IPS-15b (cell line): ENCODE measurements around the gene FAM184A.

Source experiments
- H3K27me3 ChIP-seq: one replicate; pipeline ENCODE4 v1.6.1; 2013; ENCODE audit warnings: low read length; ENCODE audit not compliant: control insufficient read depth, insufficient read depth
- H3K36me3 ChIP-seq: one replicate; pipeline ENCODE4 v1.6.1; 2013; ENCODE audit warnings: low read length; ENCODE audit not compliant: control insufficient read depth, insufficient read depth
- H3K4me1 ChIP-seq: one replicate; pipeline ENCODE4 v1.6.1; 2013; ENCODE audit warnings: mild to moderate bottlenecking, low read length; ENCODE audit not compliant: control insufficient read depth, insufficient read depth
- H3K4me3 ChIP-seq: one replicate; pipeline ENCODE4 v1.5.1; 2013; ENCODE audit warnings: low read depth, low read length
- H3K9ac ChIP-seq: one replicate; pipeline ENCODE4 v1.6.1; 2013; ENCODE audit warnings: low read depth, mild to moderate bottlenecking, low read length
- H3K9me3 ChIP-seq: one replicate; pipeline ENCODE4 v1.6.1; 2013; ENCODE audit warnings: mild to moderate bottlenecking, low read length; ENCODE audit not compliant: control insufficient read depth, insufficient read depth

Gene FAM184A

DNA sequence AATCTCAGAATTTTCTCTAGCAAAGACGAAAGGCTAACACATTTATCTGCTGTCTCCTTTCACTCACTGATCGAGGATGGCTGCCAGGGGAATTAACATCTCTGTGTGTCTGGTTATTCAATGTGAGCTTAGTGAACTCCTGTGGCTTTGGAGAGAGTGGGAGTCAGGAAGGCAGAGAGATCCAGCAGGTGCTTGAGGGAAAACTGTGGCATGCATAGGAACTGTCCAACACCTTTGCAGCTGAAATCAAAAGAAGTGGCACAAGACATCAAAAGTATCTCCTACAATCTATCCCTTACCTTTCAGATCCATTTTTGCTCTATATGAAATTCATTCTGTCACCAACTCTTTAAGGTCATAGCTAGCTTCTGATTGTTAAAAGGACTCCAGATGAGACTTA lies 11.8 kb upstream of the FAM184A start:
- Histone ChIP-seq H3K4me1 (no peaks in the 10 kb centered on the region), H3K27me3 (no peaks in the 10 kb centered on the region), H3K9ac (no peak overlapping the region), H3K9me3 (no peaks in the 10 kb centered on the region), H3K4me3 (no peak overlapping the region), H3K36me3 (no peaks in the 10 kb centered on the region)

DNA sequence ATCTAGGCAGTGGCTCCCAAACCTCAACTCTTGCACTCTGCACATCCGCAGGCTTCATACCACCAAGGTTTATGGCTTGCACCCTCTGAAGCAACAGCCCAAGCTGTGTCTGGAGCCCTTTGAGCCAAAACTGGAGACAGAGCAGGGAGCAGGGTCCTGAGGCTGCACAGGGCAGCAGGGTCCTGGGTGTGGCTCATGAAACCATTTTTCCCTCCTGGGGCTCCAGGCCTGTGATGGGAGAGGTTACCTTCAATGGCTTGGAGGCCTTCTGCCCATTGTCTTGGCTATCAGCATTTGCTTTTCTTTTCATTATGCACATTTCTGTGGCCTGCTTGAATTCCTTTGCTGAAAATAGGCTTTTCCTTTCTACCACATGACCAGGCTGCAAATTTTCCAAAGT lies 6.3 kb upstream of the FAM184A start:
- peaks cover 8% of the 10 kb centered on the region for H3K27me3 ChIP-seq
- H3K9ac ChIP-seq = no peak overlapping the region
- no peak overlapping the region for H3K4me3 ChIP-seq
- no peaks in the 10 kb centered on the region for H3K36me3 ChIP-seq
- H3K4me1 ChIP-seq = no peaks in the 10 kb centered on the region
- peaks cover 22% of the 10 kb centered on the region for H3K9me3 ChIP-seq

DNA sequence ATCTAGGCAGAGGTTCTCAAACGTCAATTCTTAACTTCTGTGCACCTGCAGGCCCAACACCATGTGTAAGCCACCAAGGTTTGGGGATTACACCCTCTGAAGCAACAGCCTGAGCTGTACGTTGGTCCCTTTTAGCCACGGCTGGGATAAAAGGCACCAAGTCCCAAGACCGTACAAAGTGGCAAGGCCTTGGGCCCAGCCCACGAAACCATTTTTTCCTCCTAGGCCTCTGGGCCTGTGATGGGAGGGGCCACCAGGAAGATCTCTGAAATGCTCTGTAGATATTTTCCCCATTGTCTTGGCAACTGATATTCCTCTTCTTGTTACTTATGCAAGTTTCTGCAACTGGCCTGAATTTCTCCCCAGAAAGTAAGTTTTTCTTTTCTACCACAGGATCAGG lies 4.5 kb upstream of the FAM184A start:
- peaks cover 17% of the 10 kb centered on the region for H3K27me3 ChIP-seq
- peaks cover 22% of the 10 kb centered on the region for H3K9me3 ChIP-seq
- peaks cover 3% of the 10 kb centered on the region for H3K4me1 ChIP-seq
- H3K4me3 ChIP-seq = no peak overlapping the region
- H3K9ac ChIP-seq = no peak overlapping the region
- H3K36me3 ChIP-seq = no peaks in the 10 kb centered on the region

DNA sequence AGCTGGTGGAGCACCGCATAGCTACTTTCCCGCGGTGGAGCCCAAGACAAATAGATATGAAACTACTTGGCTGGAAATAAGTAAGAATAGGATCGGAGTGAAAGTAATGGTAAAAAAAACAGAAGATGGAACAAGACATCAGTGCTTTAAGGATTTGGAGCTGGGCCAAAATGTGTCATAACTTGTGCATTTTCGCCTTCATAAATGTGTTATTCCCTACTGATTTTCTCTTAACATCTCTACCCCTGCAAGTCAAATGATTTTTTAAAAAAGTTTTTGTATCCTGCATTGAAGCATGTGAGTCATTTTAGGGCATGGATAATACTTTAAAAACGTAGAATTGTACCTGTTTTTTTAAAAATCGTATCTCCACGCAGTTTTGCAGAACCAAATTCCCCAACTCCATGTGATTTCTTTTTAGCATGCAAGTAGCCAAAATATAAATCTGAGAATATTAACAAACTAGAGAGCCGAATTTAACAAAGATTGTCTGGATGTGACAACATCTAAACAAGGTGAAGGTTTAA lies 882 bp upstream of the FAM184A start:
- peak overlapping the region; percentile 63 for H3K4me3 ChIP-seq
- H3K27me3 ChIP-seq = peaks cover 30% of the 10 kb centered on the region
- no peak overlapping the region for H3K9ac ChIP-seq

DNA sequence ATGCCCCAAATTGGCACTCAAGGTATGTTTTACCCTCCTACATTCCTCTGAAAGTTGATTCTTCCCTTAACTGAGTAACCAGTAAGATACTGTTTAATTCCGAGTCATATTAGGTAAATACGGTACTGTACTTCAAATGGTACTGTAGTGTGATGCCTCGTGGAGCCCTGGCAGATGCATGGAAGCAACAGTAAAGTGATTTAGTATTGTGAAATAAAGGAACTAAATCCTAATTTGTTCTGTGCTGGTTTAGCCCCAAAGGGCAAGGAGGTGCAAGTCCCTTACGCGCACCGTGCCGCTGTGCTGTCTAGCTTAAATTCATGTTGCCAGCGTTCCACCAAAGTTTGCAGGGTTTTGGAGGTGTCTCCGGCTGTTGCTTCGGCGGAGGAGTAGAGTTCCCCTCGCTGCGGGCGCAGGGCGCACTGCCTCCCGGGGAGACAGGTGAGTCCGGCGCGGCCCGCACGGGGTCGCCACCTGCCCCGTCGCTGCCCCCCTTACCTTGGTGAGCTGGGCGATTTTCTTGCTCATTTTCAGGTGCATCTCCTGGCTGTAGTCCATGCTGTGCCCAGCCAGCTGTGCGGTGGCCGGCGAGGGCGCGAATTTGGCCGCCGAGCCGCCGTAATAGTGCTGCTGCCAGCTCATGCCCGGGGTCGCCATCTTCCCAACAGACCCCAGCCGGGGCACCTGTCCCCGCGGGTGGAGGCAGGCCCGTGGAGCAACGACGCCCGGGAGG lies 655 bp downstream of the FAM184A start:
- H3K9ac ChIP-seq = no peak overlapping the region
- peak overlapping the region; percentile 63 for H3K4me3 ChIP-seq
- peaks cover 10% of the 10 kb centered on the region for H3K9me3 ChIP-seq
- peaks cover 30% of the 10 kb centered on the region for H3K27me3 ChIP-seq
- peaks cover 7% of the 10 kb centered on the region for H3K4me1 ChIP-seq
- no peaks in the 10 kb centered on the region for H3K36me3 ChIP-seq

More for the DNA sequence above, 882 bp upstream of the FAM184A start:
- H3K9me3 ChIP-seq = peaks cover 19% of the 10 kb centered on the region
- H3K36me3 ChIP-seq = no peaks in the 10 kb centered on the region
- peaks cover 7% of the 10 kb centered on the region for H3K4me1 ChIP-seq

DNA sequence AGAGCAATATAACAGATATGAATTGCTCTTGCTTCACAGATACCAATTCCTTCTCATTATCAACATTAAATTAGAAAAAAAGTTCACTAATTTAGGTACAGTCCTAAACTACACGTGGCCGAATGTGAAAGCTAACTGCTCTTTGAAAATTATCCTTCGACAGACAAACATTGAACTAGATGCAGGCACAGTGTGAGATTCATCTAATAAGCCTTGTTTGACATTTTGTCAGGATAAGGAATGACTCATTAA lies 1.1 kb downstream of the FAM184A start:
- Histone ChIP-seq H3K4me1 (peaks cover 7% of the 10 kb centered on the region), H3K9ac (no peak overlapping the region), H3K4me3 (peak overlapping the region; percentile 63), H3K36me3 (no peaks in the 10 kb centered on the region), H3K9me3 (peaks cover 6% of the 10 kb centered on the region), H3K27me3 (peaks cover 30% of the 10 kb centered on the region)

DNA sequence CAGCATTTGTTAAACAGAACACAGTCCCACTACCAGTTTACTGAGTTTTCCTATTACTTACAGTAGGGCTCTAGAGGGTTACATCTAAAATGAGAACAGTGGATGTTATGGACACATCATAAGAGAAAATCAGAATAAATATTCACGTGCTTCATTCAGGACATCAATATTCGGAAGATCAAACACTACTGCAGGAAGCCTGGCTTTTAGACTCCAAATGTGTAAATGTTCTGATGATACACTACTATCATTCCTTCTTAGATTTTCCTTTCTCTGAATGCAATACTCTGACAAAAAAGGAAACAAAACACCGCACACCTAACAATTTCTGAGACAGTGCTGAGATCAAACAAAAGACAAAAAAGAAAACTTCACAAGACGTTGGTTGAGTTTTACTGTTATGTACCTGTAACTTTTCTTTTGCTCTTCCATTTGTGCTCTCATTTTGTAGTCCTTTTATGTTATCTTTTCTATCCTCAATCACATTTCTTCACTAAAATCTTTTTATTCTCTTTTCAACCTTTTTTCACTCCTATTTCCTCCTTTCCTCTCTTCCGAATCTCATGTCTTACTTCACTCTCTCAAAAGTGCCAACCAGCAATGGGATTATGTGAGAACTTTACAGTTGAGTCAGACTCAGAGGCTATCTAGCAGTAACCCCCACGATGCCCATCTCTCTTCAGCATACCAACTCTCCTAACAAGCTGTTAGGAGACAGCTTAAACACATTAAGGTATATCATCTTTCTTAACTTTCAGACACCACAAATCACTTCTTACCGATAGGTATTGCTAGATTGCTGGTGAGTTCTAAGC lies 1.7 kb downstream of the FAM184A start:
- no peak overlapping the region for H3K4me3 ChIP-seq
- H3K27me3 ChIP-seq = peaks cover 30% of the 10 kb centered on the region
- no peak overlapping the region for H3K9ac ChIP-seq
- peaks cover 1% of the 10 kb centered on the region for H3K9me3 ChIP-seq
- no peaks in the 10 kb centered on the region for H3K36me3 ChIP-seq
- peaks cover 7% of the 10 kb centered on the region for H3K4me1 ChIP-seq

DNA sequence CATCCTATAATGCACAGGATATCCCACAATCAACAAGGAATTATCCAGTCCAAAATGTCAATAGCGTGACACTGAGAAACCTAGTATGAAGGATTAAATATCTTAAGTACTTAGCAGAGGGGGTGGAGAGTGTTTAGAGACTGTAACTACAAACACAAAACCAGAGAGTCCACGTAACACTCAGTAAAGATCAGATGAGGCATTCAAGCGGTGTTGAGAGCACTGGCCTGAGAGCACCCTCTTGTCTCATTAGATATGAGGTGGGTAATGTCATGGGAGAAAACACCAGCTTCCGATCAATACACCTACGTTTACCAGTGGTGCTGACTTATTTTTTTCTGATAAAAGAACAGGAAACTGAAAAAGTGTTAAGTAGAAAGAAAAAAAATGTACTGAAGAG lies 2.3 kb downstream of the FAM184A start:
- Histone ChIP-seq H3K4me3 (no peak overlapping the region), H3K9me3 (no peaks in the 10 kb centered on the region), H3K36me3 (no peaks in the 10 kb centered on the region), H3K4me1 (peaks cover 7% of the 10 kb centered on the region), H3K9ac (no peak overlapping the region), H3K27me3 (peaks cover 30% of the 10 kb centered on the region)

DNA sequence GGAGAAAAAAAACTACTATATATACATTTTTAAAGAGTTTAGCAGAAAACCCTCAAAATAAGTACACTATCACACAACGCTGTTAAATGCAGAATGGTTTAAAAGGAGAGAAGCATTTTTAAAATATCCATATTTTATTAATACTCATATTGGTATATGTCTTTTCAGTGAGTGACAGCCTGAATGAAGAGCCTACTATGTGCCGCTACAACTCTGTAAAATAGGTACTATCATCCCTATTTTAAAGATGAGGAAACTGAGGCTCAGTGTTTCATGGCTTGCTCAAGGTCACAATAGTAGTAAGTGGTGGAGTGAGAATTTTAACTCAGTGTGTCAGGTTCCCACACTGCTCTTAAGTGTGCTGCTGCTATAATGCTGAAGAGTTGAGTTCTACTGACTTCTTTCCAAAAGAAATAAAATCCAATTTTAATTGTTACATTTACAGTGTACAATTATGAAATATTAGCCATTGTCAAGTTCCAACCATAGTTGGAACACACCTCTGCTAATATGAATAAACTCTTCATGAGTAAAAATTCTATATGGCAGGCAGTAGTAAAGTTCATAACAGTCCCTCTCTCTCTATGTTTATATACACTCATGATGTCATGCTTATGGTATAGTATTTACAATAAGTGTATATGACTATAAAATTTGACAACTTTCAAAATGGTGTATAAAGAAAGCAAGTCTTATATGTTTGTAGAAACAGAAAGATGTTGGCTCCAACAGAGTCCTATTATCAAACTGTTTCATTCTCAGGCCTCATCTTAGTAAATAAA lies 3.1 kb downstream of the FAM184A start:
- Histone ChIP-seq H3K27me3 (peaks cover 28% of the 10 kb centered on the region), H3K4me3 (no peak overlapping the region)

DNA sequence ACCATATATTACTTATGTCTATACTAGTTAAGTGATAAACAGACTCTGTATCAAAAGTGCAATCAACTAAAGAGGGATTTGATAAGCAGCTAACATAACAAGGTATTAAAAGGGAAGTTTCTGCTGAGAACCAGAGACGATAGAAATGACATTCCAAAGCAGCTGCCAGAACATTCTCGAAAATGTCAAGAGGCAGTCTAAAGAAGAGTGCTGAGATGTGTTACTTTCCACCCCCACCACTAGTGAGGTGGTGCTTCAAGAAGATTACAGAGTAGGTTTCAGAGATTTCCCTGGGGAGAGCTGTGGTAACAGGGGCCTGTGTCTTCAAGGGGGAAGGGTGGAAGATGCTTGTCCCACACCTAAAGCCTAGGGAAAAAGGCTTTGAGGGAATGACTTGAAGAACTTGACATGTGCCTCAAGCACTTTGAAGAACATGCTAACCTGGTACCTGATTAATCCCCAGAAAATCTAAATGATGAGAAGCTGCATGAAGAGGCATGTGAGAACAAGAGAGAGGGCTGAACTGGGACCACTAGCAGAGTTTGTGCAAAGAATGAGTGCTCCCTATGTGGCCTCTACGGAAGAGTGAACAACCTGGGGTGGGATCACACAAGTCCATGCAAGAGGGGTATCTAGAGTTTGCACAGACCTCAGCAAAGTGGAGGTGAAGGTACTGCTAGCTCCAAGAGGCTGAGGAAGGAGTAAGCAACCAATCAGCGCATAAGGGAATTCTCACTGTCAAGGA lies 5.0 kb downstream of the FAM184A start:
- H3K9me3 ChIP-seq = no peaks in the 10 kb centered on the region

More for the DNA sequence above, 3.1 kb downstream of the FAM184A start:
- peaks cover 7% of the 10 kb centered on the region for H3K4me1 ChIP-seq
- no peak overlapping the region for H3K9ac ChIP-seq
- H3K9me3 ChIP-seq = no peaks in the 10 kb centered on the region
- H3K36me3 ChIP-seq = no peaks in the 10 kb centered on the region

DNA sequence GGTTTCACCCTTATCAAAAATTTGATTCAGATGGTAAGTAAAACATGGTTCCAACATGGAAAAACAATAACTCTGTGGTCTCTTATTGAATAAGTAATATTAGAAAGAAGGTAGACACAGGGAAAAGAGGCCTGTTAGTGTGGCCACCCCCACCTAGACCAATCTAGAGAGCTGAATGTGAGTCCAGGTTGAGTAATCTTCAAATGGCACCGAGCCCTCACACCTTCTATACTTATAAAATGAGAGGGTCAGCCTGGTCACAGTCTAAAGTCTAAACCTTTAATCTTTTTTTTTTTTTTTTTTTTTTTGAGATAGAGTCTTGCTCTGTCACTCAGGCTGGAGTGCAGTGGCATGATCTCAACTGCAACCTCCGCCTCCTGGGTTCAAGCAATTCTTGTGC lies 6.9 kb downstream of the FAM184A start:
- Histone ChIP-seq H3K9me3 (no peaks in the 10 kb centered on the region), H3K4me3 (no peak overlapping the region), H3K9ac (no peak overlapping the region), H3K4me1 (no peaks in the 10 kb centered on the region), H3K27me3 (peaks cover under 1% of the 10 kb centered on the region), H3K36me3 (no peaks in the 10 kb centered on the region)

More for the DNA sequence above, 5.0 kb downstream of the FAM184A start:
- peaks cover 13% of the 10 kb centered on the region for H3K27me3 ChIP-seq
- H3K9ac ChIP-seq = no peak overlapping the region
- H3K4me3 ChIP-seq = no peak overlapping the region
- no peaks in the 10 kb centered on the region for H3K36me3 ChIP-seq
- H3K4me1 ChIP-seq = peaks cover 4% of the 10 kb centered on the region
